ENCODE results near the gene OTUB2.

DNA sequence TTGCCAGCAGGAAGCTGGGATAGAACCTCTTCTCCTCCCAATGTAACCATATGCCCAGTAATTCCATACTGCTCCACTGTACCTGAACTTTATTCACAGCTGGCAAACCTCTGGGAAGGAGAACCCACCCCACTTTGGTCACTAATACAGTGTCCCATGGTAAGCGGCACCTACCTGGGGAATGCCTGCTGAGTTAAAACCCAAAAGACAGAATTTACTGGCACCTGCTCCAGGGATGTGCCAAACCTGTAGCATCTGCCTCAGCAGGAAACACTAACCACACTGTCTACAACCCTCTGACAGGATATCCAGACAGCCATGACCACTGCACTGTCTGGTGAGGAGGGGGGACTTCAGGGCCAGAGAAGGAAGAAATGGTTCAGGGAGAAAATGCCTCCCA is 28.3 kb downstream of the OTUB2 start:
- no peak for TF ChIP-seq CTCF (IDR thresholded peaks at IDR 0.05)
- TF ChIP-seq POLR2A (IDR thresholded peaks at IDR 0.05): no peak
